GM18526 (cell line): ENCODE data around the gene AP3S1.

Experiments used
- POLR2A ChIP-seq: IDR thresholded peaks from 3 replicates; pipeline ENCODE4 v1.6.1; 2011; ENCODE audit not compliant: insufficient read length; ENCODE audit errors: extremely low read depth

AP3S1 gene

GRCh38 chr5:115952588-115952987 lies 110.9 kb downstream of the AP3S1 start:
- no peak for TF ChIP-seq POLR2A

- TF ChIP-seq POLR2A: no peak
Measured at GRCh38 chr5:115954144-115954543, 112.4 kb downstream of the AP3S1 start.

GRCh38 chr5:115956957-115957356 lies 115.2 kb downstream of the AP3S1 start:
- no peak for TF ChIP-seq POLR2A

GRCh38 chr5:115961381-115962238 lies 119.9 kb downstream of the AP3S1 start:
- no peak for TF ChIP-seq POLR2A

GRCh38 chr5:115962239-115962564 lies 120.5 kb downstream of the AP3S1 start, which contains the start of gene LVRN:
LVRN (plus strand) TSS chr5:115962475; CDS start chr5:115962618, 143 bp downstream.
- TF ChIP-seq POLR2A: no peak

- no peak for TF ChIP-seq POLR2A
Measured at GRCh38 chr5:115962565-115963402, 121.0 kb downstream of the AP3S1 start.

- no peak for TF ChIP-seq POLR2A
Measured at GRCh38 chr5:115963566-115963965, 121.8 kb downstream of the AP3S1 start.
